GM18517 (cell line): ENCODE results near the gene SPATA16.
"Not testable (repeated sequence)": the region's sequence is repeated elsewhere in the genome, so short reads cannot be mapped to it uniquely, and the experiment has no call there.

Source experiments
- ATAC-seq: cut with Tn5 transposase; IDR thresholded peaks from one replicate; pipeline ENCODE4 v1.9.1; 2021; ENCODE audit warnings: mild to moderate bottlenecking, moderate library complexity; ENCODE audit not compliant: unreplicated experiment

The SPATA16 gene

GRCh38 chr3:173140986-173141385 is at the start of gene SPATA16:
Gene SPATA16 (minus strand): TSS chr3:173141235. CDS start chr3:173117731, 23,504 bp downstream.
- no peak for ATAC-seq

GRCh38 chr3:173183022-173183421 is 42.0 kb upstream of the SPATA16 start:
- ATAC-seq = not testable (repeated sequence)

GRCh38 chr3:173173652-173174051 is 32.6 kb upstream of the SPATA16 start:
- ATAC-seq = no peak

GRCh38 chr3:173159139-173159538 is 18.1 kb upstream of the SPATA16 start:
- ATAC-seq = not testable (repeated sequence)

GRCh38 chr3:173156533-173156932 is 15.5 kb upstream of the SPATA16 start:
- not testable (repeated sequence) for ATAC-seq

GRCh38 chr3:173153631-173154030 is 12.6 kb upstream of the SPATA16 start:
- ATAC-seq = no peak

GRCh38 chr3:173139420-173139819 is 1.6 kb downstream of the SPATA16 start:
- ATAC-seq = no peak

- ATAC-seq = no peak
Measured at GRCh38 chr3:173138026-173138425, 3.0 kb downstream of the SPATA16 start.

GRCh38 chr3:173135059-173135458 is 6.0 kb downstream of the SPATA16 start:
- no peak for ATAC-seq

- ATAC-seq = no peak
Measured at GRCh38 chr3:173128633-173129032, 12.4 kb downstream of the SPATA16 start.

GRCh38 chr3:173111321-173111720 is 29.7 kb downstream of the SPATA16 start:
- no peak for ATAC-seq

- ATAC-seq = no peak
Measured at GRCh38 chr3:173109143-173109542, 31.9 kb downstream of the SPATA16 start.

GRCh38 chr3:173103469-173103868 is 37.6 kb downstream of the SPATA16 start:
- no peak for ATAC-seq

- no peak for ATAC-seq
Measured at GRCh38 chr3:173098959-173099358, 42.1 kb downstream of the SPATA16 start.

GRCh38 chr3:173096994-173097785 is 43.8 kb downstream of the SPATA16 start:
- no peak for ATAC-seq

GRCh38 chr3:173096140-173096539 is 44.9 kb downstream of the SPATA16 start:
- ATAC-seq = no peak

GRCh38 chr3:173092038-173092437 is 49.0 kb downstream of the SPATA16 start:
- ATAC-seq = no peak

GRCh38 chr3:173090492-173090891 is 50.5 kb downstream of the SPATA16 start:
- ATAC-seq = no peak

GRCh38 chr3:173089283-173089682 is 51.8 kb downstream of the SPATA16 start:
- no peak for ATAC-seq

- ATAC-seq = no peak
Measured at GRCh38 chr3:173078525-173078924, 62.5 kb downstream of the SPATA16 start.

- ATAC-seq = no peak
Measured at GRCh38 chr3:173066044-173067004, 74.7 kb downstream of the SPATA16 start.

- no peak for ATAC-seq
Measured at GRCh38 chr3:173065543-173065981, 75.5 kb downstream of the SPATA16 start.
